Endodermal cell (in vitro differentiated cells): ENCODE results near the gene ZBTB42. TPM values are rescaled to one million over a fixed set of nuclear protein-coding genes. Genes with fewer than 3 reads are reported as not detected.
"Not testable (repeated sequence)": the region's sequence is repeated elsewhere in the genome, so short reads cannot be mapped to it uniquely, and the experiment has no call there.

Experiments
- DNase-seq: peaks from one replicate; pipeline ENCODE4 v3.0.0-alpha.2; 2017
- H3K27ac ChIP-seq: 2 replicates; pipeline ENCODE4 v1.5.1; 2013; ENCODE audit warnings: mild to moderate bottlenecking, low read depth, low read length, moderate library complexity
- H3K27me3 ChIP-seq: 2 replicates; pipeline ENCODE4 v1.6.1; 2013; ENCODE audit warnings: mild to moderate bottlenecking, low read length, moderate library complexity; ENCODE audit not compliant: insufficient read depth, control insufficient read depth, poor library complexity, severe bottlenecking
- H3K36me3 ChIP-seq: 2 replicates; pipeline ENCODE4 v1.7.0; 2013; ENCODE audit warnings: mild to moderate bottlenecking, low read length, moderate library complexity; ENCODE audit not compliant: control insufficient read depth, insufficient read depth
- H3K4me1 ChIP-seq: one replicate; pipeline ENCODE4 v1.7.0; 2013; ENCODE audit warnings: low read length; ENCODE audit not compliant: control insufficient read depth, insufficient read depth
- H3K4me3 ChIP-seq: 2 replicates; pipeline ENCODE4 v1.5.1; 2013; ENCODE audit warnings: mild to moderate bottlenecking, low read length, moderate library complexity
- H3K9ac ChIP-seq: 2 replicates; pipeline ENCODE4 v1.6.1; 2013; ENCODE audit warnings: mild to moderate bottlenecking, low read length, moderate library complexity; ENCODE audit not compliant: poor library complexity, severe bottlenecking; ENCODE audit errors: extremely low read depth
- H3K9me3 ChIP-seq: 2 replicates; pipeline ENCODE4 v1.6.1; 2013; ENCODE audit warnings: mild to moderate bottlenecking, low read length, moderate library complexity; ENCODE audit not compliant: control insufficient read depth
- H3K27ac Mint-ChIP-seq: 2 replicates; pipeline ENCODE4 v1.8.0; 2020; ENCODE audit warnings: mixed read lengths
- H3K27me3 Mint-ChIP-seq: 2 replicates; pipeline ENCODE4 v1.8.0; 2021; ENCODE audit warnings: mild to moderate bottlenecking, mixed read lengths; ENCODE audit not compliant: insufficient read depth
- H3K36me3 Mint-ChIP-seq: 2 replicates; pipeline ENCODE4 v1.8.0; 2020; ENCODE audit warnings: low read depth, mixed read lengths
- H3K4me1 Mint-ChIP-seq: 2 replicates; pipeline ENCODE4 v1.8.0; 2020; ENCODE audit warnings: mixed read lengths
- H3K4me3 Mint-ChIP-seq: 2 replicates; pipeline ENCODE4 v1.8.0; 2020; ENCODE audit warnings: mild to moderate bottlenecking, moderate library complexity, mixed read lengths
- H3K9me3 Mint-ChIP-seq: 2 replicates; pipeline ENCODE4 v1.8.0; 2020; ENCODE audit warnings: mild to moderate bottlenecking, mixed read lengths
- WGBS, 2 experiments: methylation state at CpG; one replicate each; pipeline versions ENCODE4 v1.1.5 to v1.1.7; 2013; ENCODE audit warnings: missing lambda C conversion rate in 2 of 2, mixed read lengths in 1 of 2; ENCODE audit not compliant: insufficient coverage in 1 of 2, insufficient read length in 1 of 2; 5-methylcytosine and 5-hydroxymethylcytosine counted together
- total RNA-seq, 2 donors: library from RNA; stranded (reverse); fragmentation: NEBNext Ultra II Directional in 1 of 2; extraction: Animal tissue kit (Norgen Biotek cat#: 25700) in 1 of 2; gene quantifications; 2 replicates in 1 of 2; 3 replicates in 1 of 2; pipeline ENCODE4 v1.2.1, GENCODE V29; 2021
- TF ChIP-seq, protein P1 (sequence below): fragments of 200-600 bp; sonication (generic); conservative IDR thresholded peaks from 2 replicates; pipeline ENCODE4 v1.5.0; 2021; ENCODE audit warnings: antibody characterized with exemption, mild to moderate bottlenecking

ZBTB42 gene
- total RNA-seq, 2 donors from 2014 or later: 7.7 to 8.4 TPM

DNA sequence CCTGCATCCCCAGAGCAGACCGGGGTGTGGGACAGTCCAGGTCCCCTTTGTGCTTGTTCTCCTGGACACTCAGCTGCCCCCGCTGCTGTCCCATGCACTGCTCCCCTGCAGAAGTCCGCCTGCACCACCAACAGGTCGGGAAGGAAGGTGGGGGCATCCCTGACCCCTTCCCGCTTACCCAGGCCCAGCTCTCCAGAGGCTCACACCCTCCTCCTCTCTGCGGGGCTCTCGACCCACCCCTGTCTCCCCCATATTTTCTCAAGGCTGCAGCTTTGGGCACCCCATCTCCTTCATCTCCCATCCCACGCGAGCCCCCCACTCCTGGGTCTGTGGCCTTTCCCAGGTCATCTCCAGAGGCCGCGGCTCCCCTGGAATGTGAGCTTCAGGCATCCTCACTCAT lies 9.4 kb downstream of the ZBTB42 start:
- TF ChIP-seq, protein P1, sequence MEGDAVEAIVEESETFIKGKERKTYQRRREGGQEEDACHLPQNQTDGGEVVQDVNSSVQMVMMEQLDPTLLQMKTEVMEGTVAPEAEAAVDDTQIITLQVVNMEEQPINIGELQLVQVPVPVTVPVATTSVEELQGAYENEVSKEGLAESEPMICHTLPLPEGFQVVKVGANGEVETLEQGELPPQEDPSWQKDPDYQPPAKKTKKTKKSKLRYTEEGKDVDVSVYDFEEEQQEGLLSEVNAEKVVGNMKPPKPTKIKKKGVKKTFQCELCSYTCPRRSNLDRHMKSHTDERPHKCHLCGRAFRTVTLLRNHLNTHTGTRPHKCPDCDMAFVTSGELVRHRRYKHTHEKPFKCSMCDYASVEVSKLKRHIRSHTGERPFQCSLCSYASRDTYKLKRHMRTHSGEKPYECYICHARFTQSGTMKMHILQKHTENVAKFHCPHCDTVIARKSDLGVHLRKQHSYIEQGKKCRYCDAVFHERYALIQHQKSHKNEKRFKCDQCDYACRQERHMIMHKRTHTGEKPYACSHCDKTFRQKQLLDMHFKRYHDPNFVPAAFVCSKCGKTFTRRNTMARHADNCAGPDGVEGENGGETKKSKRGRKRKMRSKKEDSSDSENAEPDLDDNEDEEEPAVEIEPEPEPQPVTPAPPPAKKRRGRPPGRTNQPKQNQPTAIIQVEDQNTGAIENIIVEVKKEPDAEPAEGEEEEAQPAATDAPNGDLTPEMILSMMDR: no peak
- peaks cover 7% of the 10 kb centered on the region for H3K27me3 Mint-ChIP-seq
- DNase-seq: no peak

DNA sequence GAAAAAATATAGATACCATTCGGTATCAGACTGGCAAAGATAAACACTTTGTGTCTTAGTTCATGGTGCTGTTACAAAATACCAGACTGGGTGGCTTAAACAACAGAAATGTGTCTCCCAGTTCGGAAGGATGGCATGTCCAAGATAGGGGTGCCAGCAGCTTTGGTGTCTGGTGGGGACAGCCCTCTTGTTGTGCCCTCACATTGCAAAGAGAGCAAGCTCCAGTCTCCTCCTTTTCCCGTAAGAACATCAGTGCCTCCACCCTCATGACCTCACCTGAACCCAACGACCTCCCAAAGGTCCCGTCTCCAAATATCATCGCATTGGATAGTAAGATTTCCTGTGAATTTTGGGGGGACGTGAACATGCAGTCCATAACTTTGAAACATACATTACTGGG lies 12.4 kb downstream of the ZBTB42 start:
- Mint-ChIP-seq H3K4me1 (peaks cover 4% of the 10 kb centered on the region), H3K27ac (no peak overlapping the region), H3K27me3 (peaks cover 3% of the 10 kb centered on the region), H3K4me3 (no peak overlapping the region), H3K36me3 (peaks cover 2% of the 10 kb centered on the region), H3K9me3 (no peaks in the 10 kb centered on the region)
- no peak overlapping the region for H3K27ac ChIP-seq
- H3K36me3 ChIP-seq: peaks cover 5% of the 10 kb centered on the region
- no peaks in the 10 kb centered on the region for H3K4me1 ChIP-seq
- no peak for DNase-seq
- TF ChIP-seq, protein P1: no peak
- WGBS, 2 experiments: 83 to 95% methylated on average over 5 to 7 of the region's 7 CpGs
- H3K9me3 ChIP-seq: no peaks in the 10 kb centered on the region
- no peak overlapping the region for H3K4me3 ChIP-seq
- H3K9ac ChIP-seq: no peak overlapping the region
- no peaks in the 10 kb centered on the region for H3K27me3 ChIP-seq

More for the DNA sequence above, 9.4 kb downstream of the ZBTB42 start:
- H3K9me3 Mint-ChIP-seq: no peaks in the 10 kb centered on the region
- H3K4me1 Mint-ChIP-seq: no peaks in the 10 kb centered on the region
- Histone ChIP-seq H3K9me3 (no peaks in the 10 kb centered on the region), H3K27ac (no peak overlapping the region), H3K4me1 (no peaks in the 10 kb centered on the region), H3K36me3 (no peaks in the 10 kb centered on the region), H3K27me3 (peaks cover 6% of the 10 kb centered on the region), H3K4me3 (no peak overlapping the region), H3K9ac (no peak overlapping the region)
- no peaks in the 10 kb centered on the region for H3K36me3 Mint-ChIP-seq
- 90 to 91% methylated on average over 6 to 10 of the region's 11 CpGs for WGBS, 2 experiments
- H3K4me3 Mint-ChIP-seq: no peak overlapping the region
- H3K27ac Mint-ChIP-seq: no peak overlapping the region

DNA sequence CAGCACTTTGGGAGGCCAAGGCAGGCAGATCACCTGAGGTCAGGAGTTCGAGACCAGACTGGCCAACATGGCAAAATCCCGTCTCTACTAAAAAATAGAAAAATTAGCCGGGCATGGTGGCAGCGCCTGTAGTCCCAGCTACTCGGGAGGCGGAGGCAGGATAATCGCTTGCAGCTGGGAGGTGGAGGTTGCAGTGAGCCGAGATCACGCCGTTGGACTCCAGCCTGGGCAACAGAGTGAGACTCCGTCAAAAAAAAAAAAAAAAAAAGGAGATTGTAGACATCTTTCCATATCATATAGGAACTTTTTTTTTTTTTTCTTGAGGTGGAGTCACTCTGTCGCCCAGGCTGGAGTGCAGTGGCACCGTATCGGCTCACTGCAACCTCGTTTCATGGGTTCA lies 13.8 kb downstream of the ZBTB42 start:
- not testable (repeated sequence) for H3K27me3 Mint-ChIP-seq, H3K27ac ChIP-seq, H3K9me3 Mint-ChIP-seq, H3K4me1 ChIP-seq, H3K36me3 Mint-ChIP-seq, H3K27me3 ChIP-seq, H3K27ac Mint-ChIP-seq, DNase-seq, H3K36me3 ChIP-seq, H3K9me3 ChIP-seq, H3K9ac ChIP-seq, H3K4me1 Mint-ChIP-seq
- peak overlapping the region; percentile 96 for H3K4me3 ChIP-seq
- WGBS, 2 experiments: 96% methylated on average over 4 to 14 of the region's 15 CpGs
- peak overlapping the region; percentile 83 for H3K4me3 Mint-ChIP-seq

DNA sequence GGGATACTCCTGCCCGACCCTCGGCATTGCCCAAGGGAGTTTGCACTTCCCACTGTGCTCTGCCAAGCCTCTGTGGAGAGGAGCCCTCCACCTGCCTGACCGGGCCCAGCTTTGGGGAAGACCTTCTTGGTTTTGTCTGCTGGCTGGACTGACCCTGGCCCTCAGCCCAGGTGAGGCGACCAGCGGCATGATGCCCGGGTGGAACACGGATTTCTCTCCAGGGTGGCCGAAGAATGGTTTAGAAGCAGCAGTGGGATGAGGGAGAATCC lies 15.6 kb downstream of the ZBTB42 start:
- H3K4me3 Mint-ChIP-seq: peak overlapping the region; percentile 83
- H3K4me1 Mint-ChIP-seq: peaks cover 4% of the 10 kb centered on the region
- no peaks in the 10 kb centered on the region for H3K4me1 ChIP-seq
- H3K36me3 ChIP-seq: peaks cover 7% of the 10 kb centered on the region
- no peaks in the 10 kb centered on the region for H3K9me3 Mint-ChIP-seq
- peak overlapping the region; percentile 96 for H3K4me3 ChIP-seq
- no peaks in the 10 kb centered on the region for H3K27me3 Mint-ChIP-seq
- H3K27ac ChIP-seq: peak overlapping the region; percentile 92
- H3K9me3 ChIP-seq: no peaks in the 10 kb centered on the region
- peak overlapping the region; percentile 90 for H3K27ac Mint-ChIP-seq
- 8 to 40% methylated on average over 1 to 8 of the region's 8 CpGs for WGBS, 2 experiments
- DNase-seq: no peak
- no peaks in the 10 kb centered on the region for H3K27me3 ChIP-seq
- TF ChIP-seq, protein P1: no peak
- H3K36me3 Mint-ChIP-seq: peaks cover 5% of the 10 kb centered on the region
- H3K9ac ChIP-seq: peak overlapping the region; percentile 70
